Endothelial cell of umbilical vein (primary cell): Measurements from ENCODE around the gene GSTM4. TPM values are rescaled to one million over a fixed set of nuclear protein-coding genes. Genes with fewer than 3 reads are reported as not detected.
A peak's percentile ranks its signal among the peaks of the same experiment; 100 is the strongest.

Source experiments
- BruUV-seq: library from RNA; stranded (reverse); fragments of 400-500 nt; replicated peaks from 2 replicates; lab custom pipeline; 2021; lab: Mats Ljungman, UMichigan
- CTCF ChIA-PET: fragments of 300-600, 350-600 bp; sonication (Branson Sonifier 250); formaldehyde crosslinking; loops from one replicate; lab custom pipeline; 2021; ENCODE audit warnings: antibody characterized with exemption, inconsistent platforms; lab: Charles Lee
- POLR2A ChIA-PET: fragments of 300-600, 350-600 bp; sonication (Branson Sonifier 250); formaldehyde crosslinking; loops from one replicate; lab custom pipeline; 2021; ENCODE audit warnings: antibody characterized with exemption, inconsistent platforms; lab: Charles Lee
- DNase-seq: peaks from one replicate; pipeline ENCODE4 v3.0.0-alpha.2; 2011; ENCODE audit warnings: low read depth, low spot score
- FAIRE-seq: peaks from 2 replicates; lab custom pipeline; 2011; peaks lifted over from hg19 to GRCh38; lab: Jason Lieb, UNC
- H2AFZ ChIP-seq: 2 replicates; pipeline ENCODE4 v1.6.0; 2012; ENCODE audit warnings: low read depth, low read length, control low read depth, inconsistent platforms
- H3K27ac ChIP-seq: 2 replicates; pipeline ENCODE4 v1.5.1; 2011; ENCODE audit warnings: low read depth, mild to moderate bottlenecking, control low read depth, low read length, moderate library complexity; ENCODE audit not compliant: insufficient read depth
- H3K27me3 ChIP-seq, 2 experiments: 2 replicates each; pipeline versions ENCODE4 v1.6.0 to v1.6.1; 2011; ENCODE audit warnings: low read length in 2 of 2, mixed read lengths in 1 of 2; ENCODE audit not compliant: control insufficient read depth in 2 of 2, insufficient read depth in 2 of 2
- H3K36me3 ChIP-seq, 2 experiments: 2 replicates in 1 of 2; 3 replicates in 1 of 2; pipeline ENCODE4 v1.5.1; 2011; ENCODE audit warnings: low read length in 2 of 2, mild to moderate bottlenecking in 1 of 2, moderate library complexity in 1 of 2; ENCODE audit not compliant: control insufficient read depth in 2 of 2, insufficient read depth in 2 of 2; ENCODE audit errors: extremely low read depth in 1 of 2
- H3K4me1 ChIP-seq: 3 replicates; pipeline ENCODE4 v1.5.1; 2011; ENCODE audit warnings: mild to moderate bottlenecking, low read length; ENCODE audit not compliant: control insufficient read depth, insufficient read depth; ENCODE audit errors: extremely low read depth
- H3K4me2 ChIP-seq: 2 replicates; pipeline ENCODE4 v1.6.1; 2011; ENCODE audit warnings: low read length, control low read depth, mixed read lengths; ENCODE audit not compliant: insufficient read depth
- H3K4me3 ChIP-seq, 3 experiments: fragments of 200-600 bp in 1 of 3; sonication (generic), shearing (Covaris generic) in 1 of 3; replicated peaks in 1 of 3; 2 replicates each; pipeline ENCODE4 v1.5.1; 2011 to 2016; ENCODE audit warnings: control low read depth in 3 of 3, low read length in 3 of 3, mild to moderate bottlenecking in 2 of 3, inconsistent platforms in 1 of 3, low read depth in 1 of 3, moderate library complexity in 1 of 3; ENCODE audit not compliant: insufficient read depth in 1 of 3
- H3K79me2 ChIP-seq: 2 replicates; pipeline ENCODE4 v1.6.0; 2012; ENCODE audit warnings: low read length, inconsistent platforms; ENCODE audit not compliant: control insufficient read depth, insufficient read depth
- H3K9ac ChIP-seq: replicated peaks from 2 replicates; pipeline ENCODE3; 2011; ENCODE audit warnings: low read length, control low read depth; ENCODE audit not compliant: insufficient read depth; ENCODE audit errors: extremely low read depth
- H3K9me1 ChIP-seq: replicated peaks from 3 replicates; pipeline ENCODE4 v1.6.0; 2011; ENCODE audit warnings: mild to moderate bottlenecking, low read length; ENCODE audit not compliant: control insufficient read depth, insufficient read depth; ENCODE audit errors: extremely low read depth
- H3K9me3 ChIP-seq: replicated peaks from 2 replicates; pipeline ENCODE4 v1.5.1; 2012; ENCODE audit warnings: low read length, inconsistent platforms; ENCODE audit not compliant: control insufficient read depth, insufficient read depth
- H4K20me1 ChIP-seq: replicated peaks from 2 replicates; pipeline ENCODE3; 2011; ENCODE audit warnings: mild to moderate bottlenecking, low read length; ENCODE audit not compliant: control insufficient read depth, insufficient read depth; ENCODE audit errors: extremely low read depth
- EZH2 ChIP-seq: IDR thresholded peaks from 2 replicates; pipeline ENCODE4 v1.6.1; 2012; ENCODE audit warnings: borderline replicate concordance, low read depth, mild to moderate bottlenecking, moderate library complexity, low read length, inconsistent platforms; ENCODE audit not compliant: severe bottlenecking
- FOS ChIP-seq: IDR thresholded peaks from 2 replicates; pipeline ENCODE4 v1.6.1; 2011; ENCODE audit warnings: mild to moderate bottlenecking, low read length, moderate library complexity, borderline replicate concordance; ENCODE audit not compliant: insufficient read depth
- GATA2 ChIP-seq: IDR thresholded peaks from 2 replicates; pipeline ENCODE4 v1.7.0; 2011; ENCODE audit warnings: low read depth, mild to moderate bottlenecking, moderate library complexity, mixed read lengths, low read length; ENCODE audit not compliant: insufficient read length, insufficient read depth
- JUN ChIP-seq: IDR thresholded peaks from 2 replicates; pipeline ENCODE4 v1.6.1; 2011; ENCODE audit warnings: borderline replicate concordance, low read depth; ENCODE audit not compliant: insufficient read length, insufficient read depth
- MYC ChIP-seq: IDR thresholded peaks from one replicate; pipeline ENCODE4 v1.6.1; 2011; ENCODE audit warnings: mild to moderate bottlenecking, low read depth, low read length
- POLR2A ChIP-seq: IDR thresholded peaks from 2 replicates; pipeline ENCODE4 v1.6.1; 2012; ENCODE audit warnings: low read depth, mild to moderate bottlenecking, control low read depth, low read length
- POLR2AphosphoS5 ChIP-seq: IDR thresholded peaks from 2 replicates; pipeline ENCODE4 v1.6.1; 2012; ENCODE audit warnings: low read depth, mild to moderate bottlenecking, control low read depth, low read length, moderate library complexity; ENCODE audit not compliant: insufficient read depth
- dilution Hi-C: fragments of 300-500 bp; cut with MboI; formaldehyde crosslinking; loops from one replicate; pipeline ENCODE4 v1.15.0; 2019; ENCODE audit warnings: low sequenced_read_pairs; ENCODE audit not compliant: extremely low pct_ligation_motif_present
- intact Hi-C: fragments of 100-400 bp; cut with micrococcal nuclease; formaldehyde crosslinking; loops from one replicate; pipeline ENCODE4 v1.10.0; 2022
- polyA plus RNA-seq, 4 experiments: library from polyadenylated mRNA; depleted of rRNA in 3 of 4; stranded (reverse) in 3 of 4; unstranded in 1 of 4; fragments of >200 nt; gene quantifications; 2 replicates each; pipeline versions ENCODE4 v1.2.1 to v1.2.3, GENCODE V29; 2011 to 2012; ENCODE audit warnings: missing spikeins in 1 of 4
- total RNA-seq: library from RNA; stranded (reverse); gene quantifications from 2 replicates; pipeline ENCODE4 v1.2.3, GENCODE V29; 2021
- TF ChIP-seq, protein P1 (sequence below), 2 donors: IDR thresholded peaks; 1 replicate in 1 of 2; 2 replicates in 1 of 2; pipeline ENCODE4 v1.5.1; 2011; ENCODE audit warnings: low read length in 2 of 2, mild to moderate bottlenecking in 2 of 2, moderate library complexity in 2 of 2, control low read depth in 1 of 2, inconsistent platforms in 1 of 2, low read depth in 1 of 2; ENCODE audit not compliant: insufficient read depth in 1 of 2; ENCODE audit errors: extremely low read depth in 1 of 2
- TF ChIP-seq, protein P2 (sequence below): IDR thresholded peaks from 2 replicates; pipeline ENCODE4 v1.6.1; 2011; ENCODE audit not compliant: insufficient read depth, insufficient read length

The GSTM4 gene
- total and polyA plus RNA-seq, 2 donors (not counting 3 experiments of a cell fraction or from before 2014, with no cell fraction given), result 9.5 to 11.6 TPM

DNA sequence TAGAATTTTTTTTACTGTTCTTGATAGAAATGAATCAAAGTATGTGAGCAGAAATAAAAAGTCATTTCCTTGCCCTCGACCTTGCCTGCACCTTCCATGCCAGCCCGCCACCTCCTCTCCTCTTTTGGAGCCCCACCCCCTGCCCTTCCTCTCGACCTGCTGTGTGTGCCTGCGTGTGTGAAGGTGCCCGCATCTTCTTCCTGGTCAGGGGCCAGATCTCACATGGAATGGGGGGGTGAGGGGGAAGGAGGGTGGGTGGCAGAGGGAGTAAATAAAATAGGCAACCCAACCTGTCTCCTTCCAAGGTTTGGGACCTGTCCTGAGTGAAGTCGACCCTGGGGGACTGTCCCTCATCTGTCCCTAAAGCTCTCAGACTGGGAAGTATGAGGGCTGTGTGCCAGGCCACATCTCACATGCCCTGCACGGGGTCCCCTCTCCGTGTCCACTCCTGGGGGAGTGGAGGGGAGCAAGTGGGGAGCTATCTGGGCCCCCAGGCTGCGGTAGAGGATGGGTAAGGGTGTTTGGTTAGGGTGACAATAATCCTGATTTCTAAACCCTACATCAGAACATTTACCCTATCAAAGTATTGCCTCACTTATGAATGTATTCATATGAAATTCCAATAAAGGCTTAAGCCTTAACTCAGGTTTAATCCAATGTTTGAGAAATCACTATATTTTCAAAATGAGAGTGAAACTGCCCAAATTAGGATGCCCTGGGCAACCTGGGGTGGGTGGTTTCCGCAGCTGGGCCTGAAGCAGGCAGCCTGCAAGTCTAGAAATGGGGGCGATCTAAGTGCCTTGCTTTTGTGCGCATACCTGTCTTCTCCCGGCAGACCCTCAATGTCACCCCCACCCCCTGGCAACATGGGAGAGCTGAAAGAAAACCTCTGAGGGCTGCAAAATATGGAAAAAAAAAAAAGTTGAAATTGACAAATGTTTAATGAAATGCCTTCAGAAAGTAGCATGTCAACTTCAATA is 20.8 kb upstream of the GSTM4 start:
- CTCF ChIA-PET, result interaction anchor here (1.5 to 15.2 kb wide), 7 partner anchors 15 to 138 kb away, joined by 4 to 565 read pairs (median 8); partner anchors contain the start of genes GNAI3 and GSTM1
- Histone ChIP-seq H3K4me2 (no peak overlapping the region), H3K9me1 (no peaks in the 10 kb centered on the region), H3K36me3 (peaks cover 9 to 16% of the 10 kb centered on the region in 2 experiments), H3K27ac (no peak overlapping the region), H3K27me3 (no peaks in the 10 kb centered on the region), H3K4me1 (no peaks in the 10 kb centered on the region), H3K9ac (no peak overlapping the region), H4K20me1 (no peaks in the 10 kb centered on the region), H3K9me3 (no peaks in the 10 kb centered on the region), H3K4me3 (no peak overlapping the region), H2AFZ (no peak overlapping the region), H3K79me2 (no peaks in the 10 kb centered on the region)
- intact Hi-C loops, result no loop called here
- TF ChIP-seq EZH2 (no peak), FOS (no peak), JUN (no peak), POLR2AphosphoS5 (no peak), MYC (no peak), POLR2A (no peak), GATA2 (no peak)
- TF ChIP-seq, protein P1, sequence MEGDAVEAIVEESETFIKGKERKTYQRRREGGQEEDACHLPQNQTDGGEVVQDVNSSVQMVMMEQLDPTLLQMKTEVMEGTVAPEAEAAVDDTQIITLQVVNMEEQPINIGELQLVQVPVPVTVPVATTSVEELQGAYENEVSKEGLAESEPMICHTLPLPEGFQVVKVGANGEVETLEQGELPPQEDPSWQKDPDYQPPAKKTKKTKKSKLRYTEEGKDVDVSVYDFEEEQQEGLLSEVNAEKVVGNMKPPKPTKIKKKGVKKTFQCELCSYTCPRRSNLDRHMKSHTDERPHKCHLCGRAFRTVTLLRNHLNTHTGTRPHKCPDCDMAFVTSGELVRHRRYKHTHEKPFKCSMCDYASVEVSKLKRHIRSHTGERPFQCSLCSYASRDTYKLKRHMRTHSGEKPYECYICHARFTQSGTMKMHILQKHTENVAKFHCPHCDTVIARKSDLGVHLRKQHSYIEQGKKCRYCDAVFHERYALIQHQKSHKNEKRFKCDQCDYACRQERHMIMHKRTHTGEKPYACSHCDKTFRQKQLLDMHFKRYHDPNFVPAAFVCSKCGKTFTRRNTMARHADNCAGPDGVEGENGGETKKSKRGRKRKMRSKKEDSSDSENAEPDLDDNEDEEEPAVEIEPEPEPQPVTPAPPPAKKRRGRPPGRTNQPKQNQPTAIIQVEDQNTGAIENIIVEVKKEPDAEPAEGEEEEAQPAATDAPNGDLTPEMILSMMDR (IDR thresholded peaks at IDR 0.05; ENCODE audit: extremely low read depth in 1 of 2, insufficient read depth in 1 of 2, low read depth in 1 of 2, low read length in 2 of 2), result no peak
- TF ChIP-seq, protein P2, sequence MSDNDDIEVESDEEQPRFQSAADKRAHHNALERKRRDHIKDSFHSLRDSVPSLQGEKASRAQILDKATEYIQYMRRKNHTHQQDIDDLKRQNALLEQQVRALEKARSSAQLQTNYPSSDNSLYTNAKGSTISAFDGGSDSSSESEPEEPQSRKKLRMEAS, result no peak
- no TSS peak for BruUV-seq
- FAIRE-seq, result peak; percentile 71
- POLR2A ChIA-PET, result no interaction called here
- no peak for DNase-seq
- dilution Hi-C loops, result no loop called here
